Measurements from ENCODE around the gene TMEM170B. TPM values are rescaled to one million over a fixed set of nuclear protein-coding genes. Genes with fewer than 3 reads are reported as not detected.

Gene TMEM170B
- total and polyA plus RNA-seq, 2 of the 8 experiments (the other 6 are each of a cell fraction or from before 2014, with no cell fraction given) = 0.80 to 4.3 TPM

DNA sequence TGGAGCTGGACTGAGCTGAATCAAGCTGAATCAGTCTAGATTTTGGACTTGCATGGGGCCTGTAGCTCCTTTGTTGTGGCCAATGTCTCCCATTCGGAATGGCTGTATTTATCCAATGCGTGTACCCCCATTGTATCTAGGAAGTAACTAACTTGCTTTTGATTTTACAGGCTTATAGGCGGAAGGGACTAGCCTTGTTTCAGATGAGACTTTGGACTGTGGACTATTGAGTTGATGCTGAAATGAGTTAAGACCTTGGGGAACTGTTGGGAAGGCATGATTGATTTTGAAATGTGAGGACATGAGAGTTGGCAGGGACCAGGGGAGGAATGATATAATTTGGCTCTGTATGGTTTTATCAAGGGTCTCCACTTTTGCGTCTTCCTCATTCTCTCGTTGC is 3.0 kb upstream of the TMEM170B start:
- no peaks in the 10 kb centered on the region for H3K9me3 ChIP-seq (ENCODE audit: insufficient read depth in 2 of 2, low read depth in 1 of 2, low read length in 1 of 2)
- H3K23me2 ChIP-seq (ENCODE audit: low read depth, low read length) = peaks cover 15% of the 10 kb centered on the region; the same call in 1 of the 2 replicates
- no peak overlapping the region for H2BK15ac ChIP-seq (ENCODE audit: low read length)
- H2BK20ac ChIP-seq (ENCODE audit: low read length) = no peak overlapping the region
- H4K20me1 ChIP-seq (replicated peaks in 1 of 2; ENCODE audit: control insufficient read depth in 1 of 2, insufficient read depth in 2 of 2, low read length in 2 of 2) = no peaks in the 10 kb centered on the region
- H3K27ac ChIP-seq (ENCODE audit: low read depth, low read length) = no peak overlapping the region
- no peak overlapping the region for H3K9ac ChIP-seq (replicated peaks in 1 of 4; ENCODE audit: extremely low read depth in 1 of 4, low read depth in 3 of 4, low read length in 3 of 4)
- H3K79me2 ChIP-seq (ENCODE audit: control insufficient read depth in 1 of 2, insufficient read depth in 2 of 2, low read length in 2 of 2) = no peaks in the 10 kb centered on the region
- H3K4me2 ChIP-seq (ENCODE audit: insufficient read depth in 1 of 2, low read depth in 2 of 2, low read length in 2 of 2) = no peak overlapping the region
- no peak overlapping the region for H2AFZ ChIP-seq (ENCODE audit: low read length)
- FAIRE-seq (no peak), DNase-seq (ENCODE audit: low read depth in 1 of 2, low spot score in 2 of 2) (no peak)
- no peaks in the 10 kb centered on the region; a peak in 1 of 7 replicates for H3K4me1 ChIP-seq (replicated peaks in 1 of 4; ENCODE audit: control insufficient read depth in 3 of 4, insufficient read depth in 4 of 4, low read length in 3 of 4)
- ChIA-PET POLR2A (ENCODE audit: partially characterized antibody) (no interaction called here), CTCF (ENCODE audit: partially characterized antibody) (no interaction called here)
- no peak overlapping the region for H2BK5ac ChIP-seq (ENCODE audit: low read depth, low read length)
- H3K79me1 ChIP-seq (ENCODE audit: low read depth, low read length) = no peaks in the 10 kb centered on the region
- no peak overlapping the region for H3K56ac ChIP-seq (replicated peaks; ENCODE audit: insufficient read length, low read depth, low read length)
- no peak overlapping the region for H4K8ac ChIP-seq (ENCODE audit: extremely low read depth, insufficient read depth, low read length)
- no peak overlapping the region for H3K14ac ChIP-seq (ENCODE audit: insufficient read length)
- peaks cover 0 to 7% (median under 1%) of the 10 kb centered on the region in 4 experiments; a peak in 4 of 7 replicates for H3K27me3 ChIP-seq (replicated peaks in 1 of 4; ENCODE audit: control insufficient read depth in 3 of 4, extremely low read depth in 1 of 4, insufficient read depth in 3 of 4, low read length in 3 of 4)
- no peak overlapping the region for H3K18ac ChIP-seq (ENCODE audit: extremely low read depth, low read length)
- H2BK12ac ChIP-seq (ENCODE audit: low read depth, low read length) = no peak overlapping the region
- WGBS, 2 experiments (ENCODE audit: extremely low coverage in 1 of 2, insufficient coverage in 1 of 2, insufficient read length in 1 of 2, insufficient replicate concordance in 2 of 2, low coverage in 1 of 2, low lambda C conversion rate in 2 of 2, missing lambda C conversion rate in 1 of 2) = 88% methylated on average over 5 of the region's 5 CpGs; no CpG with 5 or more reads in 1 of the 2 experiments
- no peak overlapping the region for H3K4ac ChIP-seq (replicated peaks; ENCODE audit: insufficient read length, low read depth, low read length)
- H3K23ac ChIP-seq (ENCODE audit: insufficient read length) = no peak overlapping the region
- H4K91ac ChIP-seq (replicated peaks; ENCODE audit: insufficient read length, low read length) = no peak overlapping the region
- H3K36me3 ChIP-seq (ENCODE audit: control insufficient read depth in 2 of 4, insufficient read depth in 4 of 4, low read length in 3 of 4) = no peaks in the 10 kb centered on the region
- H2AK5ac ChIP-seq (ENCODE audit: low read depth, low read length) = 0 out of 2 replicates have a peak overlapping the region, but pooled peaks have one; percentile 3
- H2BK120ac ChIP-seq (replicated peaks; ENCODE audit: low read depth, low read length) = no peak overlapping the region
- no peak overlapping the region for H3K4me3 ChIP-seq (ENCODE audit: extremely low read depth in 1 of 4, insufficient read depth in 2 of 4, low read depth in 3 of 4, low read length in 4 of 4)
- H4K5ac ChIP-seq (ENCODE audit: insufficient read length, low read depth, low read length) = no peak overlapping the region
- TF ChIP-seq JUN (IDR thresholded peaks at IDR 0.05; ENCODE audit: low read depth, low read length) (no peak), SP2 (IDR thresholded peaks at IDR 0.05; ENCODE audit: low read length) (no peak), POLR2A (IDR thresholded peaks at IDR 0.05; ENCODE audit: control extremely low read depth in 1 of 2, low read depth in 2 of 2, low read length in 2 of 2) (no peak), EGR1 (IDR thresholded peaks at IDR 0.05; ENCODE audit: borderline replicate concordance, low read depth, low read length) (no peak), KDM4A (IDR thresholded peaks at IDR 0.05; ENCODE audit: low read depth, low read length, severe bottlenecking) (no peak), EZH2 (IDR thresholded peaks at IDR 0.05; ENCODE audit: low read depth, low read length, severe bottlenecking) (no peak), CTCF (IDR thresholded peaks at IDR 0.05; ENCODE audit: control extremely low read depth in 1 of 3, insufficient read depth in 1 of 3, low read depth in 1 of 3, low read length in 3 of 3) (no peak)
